ENCODE data around the gene FAM162B.
"Not testable (repeated sequence)": the region's sequence is repeated elsewhere in the genome, so short reads cannot be mapped to it uniquely, and the experiment has no call there.

FAM162B gene

DNA sequence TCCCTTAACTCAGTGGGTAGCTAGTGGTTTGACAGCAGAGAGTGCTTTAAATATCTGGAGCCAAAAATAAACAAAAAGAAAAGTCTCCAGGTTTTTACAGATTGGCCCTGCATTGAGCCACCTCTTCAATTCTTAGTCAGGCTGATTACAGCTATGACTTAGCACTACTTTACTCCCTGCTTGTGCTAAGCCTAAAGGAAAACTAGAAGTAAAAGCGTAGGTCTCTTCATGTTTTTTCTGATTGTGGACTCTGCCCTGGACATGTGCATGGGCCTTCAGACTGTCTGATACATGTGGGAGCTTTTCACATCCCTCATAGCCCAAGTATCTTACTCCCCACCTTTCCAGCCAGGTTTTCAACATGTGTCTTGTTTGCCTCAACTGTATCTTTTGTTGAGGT lies 51.2 kb downstream of the FAM162B start:
- H3K4ac ChIP-seq (ENCODE audit: low read depth in 1 of 2, low read length in 2 of 2) = no peak overlapping the region
- H3K4me1 ChIP-seq (ENCODE audit: control insufficient read depth, insufficient read depth, low read depth, low read length) = no peaks in the 10 kb centered on the region
- peaks cover 24% of the 10 kb centered on the region for H3K9me3 ChIP-seq (ENCODE audit: control insufficient read depth, low read length)
- H3K27me3 ChIP-seq (ENCODE audit: control insufficient read depth in 1 of 2, insufficient read depth in 1 of 2, low read length in 2 of 2) = no peaks in the 10 kb centered on the region
- H4K8ac ChIP-seq (ENCODE audit: low read length) = no peak overlapping the region
- H2BK5ac ChIP-seq (ENCODE audit: low read depth, low read length, poor library complexity, severe bottlenecking) = no peak overlapping the region
- H3K9ac ChIP-seq (ENCODE audit: low read length) = no peak overlapping the region
- H3K23ac ChIP-seq (ENCODE audit: low read length in 2 of 2) = no peak overlapping the region
- H3K4me3 ChIP-seq (ENCODE audit: insufficient read depth in 1 of 2, low read depth in 1 of 2, low read length in 2 of 2) = no peak overlapping the region
- 100% methylated on average over 1 of the region's 1 CpG for WGBS
- no peak for DNase-seq
- no peak overlapping the region for H2AFZ ChIP-seq (ENCODE audit: low read depth, low read length)
- H2BK15ac ChIP-seq (ENCODE audit: low read depth, poor library complexity, severe bottlenecking) = no peak overlapping the region
- H3K27ac ChIP-seq (ENCODE audit: low read length, poor library complexity, severe bottlenecking) = no peak overlapping the region
- H3K36me3 ChIP-seq (ENCODE audit: control insufficient read depth in 1 of 2, insufficient read depth in 2 of 2, low read depth in 1 of 2, low read length in 2 of 2) = peaks cover 14 to 52% of the 10 kb centered on the region in 2 experiments
- H2BK12ac ChIP-seq (ENCODE audit: low read length in 2 of 2) = no peak overlapping the region
- no peak overlapping the region for H3K18ac ChIP-seq (ENCODE audit: low read depth in 1 of 2, low read length in 2 of 2)
- H2AK5ac ChIP-seq (ENCODE audit: low read length, severe bottlenecking) = no peak overlapping the region
- H3K79me1 ChIP-seq (replicated peaks; ENCODE audit: low read length, poor library complexity, severe bottlenecking) = peaks cover 15% of the 10 kb centered on the region
- H4K91ac ChIP-seq (ENCODE audit: low read length) = no peak overlapping the region
- H3K14ac ChIP-seq (ENCODE audit: low read length in 2 of 2) = no peak overlapping the region
- no peak overlapping the region for H3K4me2 ChIP-seq (ENCODE audit: low read length, poor library complexity, severe bottlenecking)
- no peak overlapping the region for H2BK120ac ChIP-seq (ENCODE audit: low read depth, low read length)

DNA sequence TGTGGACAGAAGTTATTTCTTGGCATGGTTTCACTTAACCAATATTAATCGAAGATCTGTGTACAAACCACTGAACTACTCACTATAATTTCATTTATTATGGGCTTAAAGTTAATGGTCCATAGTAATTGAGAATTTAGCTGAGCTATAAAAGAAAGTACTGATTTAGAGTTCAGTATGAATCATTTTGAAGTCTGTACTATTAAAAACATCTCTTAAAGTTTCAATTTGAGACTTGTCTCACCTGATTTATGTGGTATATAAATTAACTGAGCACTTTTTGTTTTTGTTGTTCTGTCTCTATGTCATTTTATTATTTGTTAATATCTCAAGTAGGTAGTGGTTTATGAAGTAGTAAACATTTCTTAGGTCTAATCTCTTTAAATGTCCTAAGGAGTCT lies 59.6 kb downstream of the FAM162B start:
- no peak overlapping the region for H3K4ac ChIP-seq (ENCODE audit: low read depth in 1 of 2, low read length in 2 of 2)
- H2BK5ac ChIP-seq (ENCODE audit: low read depth, low read length, poor library complexity, severe bottlenecking) = no peak overlapping the region
- no CpG with 5 or more reads among the region's 1 CpG for WGBS
- H2BK15ac ChIP-seq (ENCODE audit: low read depth, poor library complexity, severe bottlenecking) = no peak overlapping the region
- no peak overlapping the region for H3K18ac ChIP-seq (ENCODE audit: low read depth in 1 of 2, low read length in 2 of 2)
- peaks cover 10 to 54% of the 10 kb centered on the region in 2 experiments for H3K36me3 ChIP-seq (ENCODE audit: control insufficient read depth in 1 of 2, insufficient read depth in 2 of 2, low read depth in 1 of 2, low read length in 2 of 2)
- H3K14ac ChIP-seq (ENCODE audit: low read length in 2 of 2) = no peak overlapping the region
- peaks cover 4% of the 10 kb centered on the region for H3K79me1 ChIP-seq (replicated peaks; ENCODE audit: low read length, poor library complexity, severe bottlenecking)
- no peak overlapping the region for H3K4me3 ChIP-seq (ENCODE audit: insufficient read depth in 1 of 2, low read depth in 1 of 2, low read length in 2 of 2)
- H3K27ac ChIP-seq (ENCODE audit: low read length, poor library complexity, severe bottlenecking) = no peak overlapping the region
- H3K27me3 ChIP-seq (ENCODE audit: control insufficient read depth in 1 of 2, insufficient read depth in 1 of 2, low read length in 2 of 2) = no peaks in the 10 kb centered on the region
- H2BK120ac ChIP-seq (ENCODE audit: low read depth, low read length) = no peak overlapping the region
- H3K9me3 ChIP-seq (ENCODE audit: control insufficient read depth, low read length) = no peaks in the 10 kb centered on the region
- no peak overlapping the region for H2AK5ac ChIP-seq (ENCODE audit: low read length, severe bottlenecking)
- no peak overlapping the region for H2BK12ac ChIP-seq (ENCODE audit: low read length in 2 of 2)
- H2AFZ ChIP-seq (ENCODE audit: low read depth, low read length) = no peak overlapping the region
- no peaks in the 10 kb centered on the region for H3K4me1 ChIP-seq (ENCODE audit: control insufficient read depth, insufficient read depth, low read depth, low read length)
- no peak overlapping the region for H3K9ac ChIP-seq (ENCODE audit: low read length)
- no peak overlapping the region for H4K91ac ChIP-seq (ENCODE audit: low read length)
- H3K4me2 ChIP-seq (ENCODE audit: low read length, poor library complexity, severe bottlenecking) = no peak overlapping the region
- no peak overlapping the region for H3K23ac ChIP-seq (ENCODE audit: low read length in 2 of 2)
- no peak overlapping the region for H4K8ac ChIP-seq (ENCODE audit: low read length)
- no peak for DNase-seq

DNA sequence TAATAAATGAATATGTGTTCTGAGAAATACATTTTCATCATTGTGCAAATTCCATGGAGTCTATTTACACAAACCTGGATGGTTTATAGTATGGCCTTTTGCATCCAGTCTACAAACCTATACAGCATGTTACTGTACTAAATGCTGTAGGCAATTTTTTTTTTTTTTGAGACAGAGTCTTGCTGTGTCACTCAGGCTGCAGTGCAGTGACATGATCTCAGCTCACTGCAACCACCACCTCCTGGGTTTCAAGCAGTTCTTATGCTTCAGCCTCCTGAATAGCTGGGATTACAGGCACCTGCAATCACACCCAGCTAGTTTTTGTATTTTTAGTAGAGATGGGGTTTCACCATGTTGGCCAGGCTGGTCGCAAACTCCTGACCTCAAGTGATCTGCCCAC lies 61.6 kb downstream of the FAM162B start:
- no CpG with 5 or more reads among the region's 1 CpG for WGBS
- H2BK12ac ChIP-seq (ENCODE audit: low read length in 2 of 2) = not testable (repeated sequence)

More for the DNA sequence above, 61.6 kb downstream of the FAM162B start:
- H3K27ac ChIP-seq (ENCODE audit: low read length, poor library complexity, severe bottlenecking); H4K8ac ChIP-seq (ENCODE audit: low read length); H3K4me1 ChIP-seq (ENCODE audit: control insufficient read depth, insufficient read depth, low read depth, low read length); H3K18ac ChIP-seq (ENCODE audit: low read depth in 1 of 2, low read length in 2 of 2); H2BK120ac ChIP-seq (ENCODE audit: low read depth, low read length); H3K14ac ChIP-seq (ENCODE audit: low read length in 2 of 2); H4K91ac ChIP-seq (ENCODE audit: low read length); H3K9ac ChIP-seq (ENCODE audit: low read length); H2AFZ ChIP-seq (ENCODE audit: low read depth, low read length); H2BK15ac ChIP-seq (ENCODE audit: low read depth, poor library complexity, severe bottlenecking); H3K79me1 ChIP-seq (replicated peaks; ENCODE audit: low read length, poor library complexity, severe bottlenecking); H2AK5ac ChIP-seq (ENCODE audit: low read length, severe bottlenecking); H3K4me2 ChIP-seq (ENCODE audit: low read length, poor library complexity, severe bottlenecking); H3K4me3 ChIP-seq (ENCODE audit: insufficient read depth in 1 of 2, low read depth in 1 of 2, low read length in 2 of 2); H3K4ac ChIP-seq (ENCODE audit: low read depth in 1 of 2, low read length in 2 of 2); H3K27me3 ChIP-seq (ENCODE audit: control insufficient read depth in 1 of 2, insufficient read depth in 1 of 2, low read length in 2 of 2); H3K23ac ChIP-seq (ENCODE audit: low read length in 2 of 2); DNase-seq; H2BK5ac ChIP-seq (ENCODE audit: low read depth, low read length, poor library complexity, severe bottlenecking); H3K9me3 ChIP-seq (ENCODE audit: control insufficient read depth, low read length): not testable (repeated sequence)
- H3K36me3 ChIP-seq (ENCODE audit: control insufficient read depth in 1 of 2, insufficient read depth in 2 of 2, low read depth in 1 of 2, low read length in 2 of 2) = peaks cover 10 to 66% of the 10 kb centered on the region in 2 experiments

Data from mesenchymal stem cell (in vitro differentiated cells and primary cell).